GM12874 (cell line): Measurements from ENCODE around the gene IFITM5.
"Not testable (repeated sequence)": the region's sequence is repeated elsewhere in the genome, so short reads cannot be mapped to it uniquely, and the experiment has no call there.

ENCODE experiments used
- CTCF ChIP-seq: IDR thresholded peaks from 2 replicates; pipeline ENCODE4 v1.5.1; 2011; ENCODE audit warnings: low read depth, mild to moderate bottlenecking, control low read depth, low read length, moderate library complexity; ENCODE audit not compliant: insufficient read depth

Gene IFITM5

GRCh38 chr11:313304-313786, 14.0 kb upstream of the IFITM5 start:
- no peak for TF ChIP-seq CTCF

- TF ChIP-seq CTCF, result no peak
These were observed 12.9 kb upstream of the IFITM5 start for GRCh38 chr11:312092-312816.

- not testable (repeated sequence) for TF ChIP-seq CTCF
These were observed 8.7 kb upstream of the IFITM5 start, which contains the start of gene IFITM2 for GRCh38 chr11:307766-308708. TSS of gene IFITM2 (plus strand) at chr11:307816. CDS start at chr11:308193, 377 bp downstream.

GRCh38 chr11:306645-307371, 7.5 kb upstream of the IFITM5 start:
- no peak for TF ChIP-seq CTCF

GRCh38 chr11:305844-306211, 6.5 kb upstream of the IFITM5 start:
- TF ChIP-seq CTCF, result no peak

- TF ChIP-seq CTCF, result peak; percentile 55; the same call in 1 of the 2 replicates
These were observed 5.9 kb upstream of the IFITM5 start for GRCh38 chr11:304915-305843.
